OCI-LY1 (cell line): ENCODE data around the gene LMBR1L.

ENCODE experiments used
- CTCF ChIP-seq: fragments of 200-600 bp; sonication (generic), shearing (Covaris generic); IDR thresholded peaks from 2 replicates; pipeline ENCODE4 v1.5.1; 2017; ENCODE audit warnings: mild to moderate bottlenecking, antibody characterized with exemption, low read length, moderate library complexity, mixed read lengths
- EZH2 ChIP-seq: fragments of 200-600 bp; sonication (generic), shearing (Covaris generic); IDR thresholded peaks from 2 replicates; pipeline ENCODE4 v1.8.0; 2017; ENCODE audit warnings: borderline replicate concordance, mixed run types, mild to moderate bottlenecking, antibody characterized with exemption, low read length, moderate library complexity, mixed read lengths

DNA sequence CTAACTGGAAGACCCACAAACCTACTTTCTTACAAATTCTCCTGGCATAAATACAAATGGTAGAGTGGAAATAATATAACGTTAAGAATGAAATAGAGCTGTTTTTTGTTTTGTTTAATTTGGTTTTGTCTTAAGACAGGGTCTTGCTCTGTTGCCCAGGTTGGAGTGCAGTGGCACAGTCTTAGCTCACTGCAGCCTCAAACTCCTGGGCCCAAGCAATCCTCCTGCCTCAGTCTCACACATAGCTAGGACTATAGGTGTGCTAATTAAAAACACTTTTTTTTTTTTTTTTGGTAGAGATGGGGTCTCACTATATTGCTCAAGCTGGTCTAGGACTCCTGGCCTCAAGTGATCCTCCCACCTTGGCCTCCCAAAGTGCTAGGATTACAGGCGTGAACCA lies 11.9 kb downstream of the LMBR1L start:
- no peak for TF ChIP-seq CTCF
- TF ChIP-seq EZH2: no peak
